Activated CD8-positive, alpha-beta T cell treated with anti-CD3 and anti-CD28 coated beads for 36 hours (primary cell): ENCODE data around the gene CCR5. TPM values are rescaled to one million over a fixed set of nuclear protein-coding genes. Genes with fewer than 3 reads are reported as not detected.

Source experiments
- ATAC-seq: fragments of 200-7000 bp; cut with Tn5 transposase; one replicate; pipeline ENCODE4 v1.10.0; 2021; ENCODE audit warnings: mild to moderate bottlenecking, moderate library complexity
- CTCF ChIA-PET: fragments of 350-600 bp; sonication (Branson Sonifier 250); formaldehyde crosslinking; loops from one replicate; lab custom pipeline; 2021; ENCODE audit warnings: antibody characterized with exemption; lab: Charles Lee
- POLR2A ChIA-PET: fragments of 350-600 bp; sonication (Branson Sonifier 250); formaldehyde crosslinking; loops from one replicate; lab custom pipeline; 2021; ENCODE audit warnings: antibody characterized with exemption; lab: Charles Lee
- DNase-seq: peaks from one replicate; pipeline ENCODE4 v3.0.0-alpha.2; 2020
- H3K27ac Mint-ChIP-seq: one replicate; pipeline ENCODE4 v1.8.0; 2021; ENCODE audit warnings: mild to moderate bottlenecking, mixed read lengths
- H3K27me3 Mint-ChIP-seq: one replicate; pipeline ENCODE4 v1.8.0; 2021; ENCODE audit warnings: mixed read lengths
- H3K36me3 Mint-ChIP-seq: one replicate; pipeline ENCODE4 v1.8.0; 2021; ENCODE audit warnings: low read depth, mixed read lengths
- H3K4me1 Mint-ChIP-seq: one replicate; pipeline ENCODE4 v1.8.0; 2021; ENCODE audit warnings: low read depth, mixed read lengths
- H3K4me3 Mint-ChIP-seq: one replicate; pipeline ENCODE4 v1.8.0; 2021; ENCODE audit warnings: mild to moderate bottlenecking, moderate library complexity, mixed read lengths
- H3K9me3 Mint-ChIP-seq: one replicate; pipeline ENCODE4 v1.8.0; 2021; ENCODE audit warnings: mixed read lengths
- CTCF ChIP-seq: fragments of 200-600 bp; IDR thresholded peaks from one replicate; pipeline ENCODE4 v1.8.0; 2022; ENCODE audit warnings: antibody characterized with exemption, mild to moderate bottlenecking
- intact Hi-C: fragments of 100-400 bp; cut with micrococcal nuclease; formaldehyde crosslinking; loops from one replicate; pipeline ENCODE4 v1.10.0; 2022
- total RNA-seq, 2 experiments: library from RNA; stranded (reverse); gene quantifications; one replicate each; pipeline ENCODE4 v1.2.3, GENCODE V29; 2021

The CCR5 gene
- total RNA-seq, 2 experiments from 2014 or later = 1.7 to 2.2 TPM

- POLR2A ChIA-PET = interaction anchor here (1.0 kb wide), 1 partner anchor 53 kb away, joined by 3 read pairs; no protein-coding TSS in a partner anchor
- TF ChIP-seq CTCF = no peak
- no peak overlapping the region for H3K27ac Mint-ChIP-seq
- H3K9me3 Mint-ChIP-seq = no peaks in the 10 kb centered on the region
- no peaks in the 10 kb centered on the region for H3K36me3 Mint-ChIP-seq
- CTCF ChIA-PET = no interaction called here
- ATAC-seq (no peak), DNase-seq (no peak)
- peaks cover 10% of the 10 kb centered on the region for H3K4me1 Mint-ChIP-seq
- H3K27me3 Mint-ChIP-seq = peaks cover 4% of the 10 kb centered on the region
- no peak overlapping the region for H3K4me3 Mint-ChIP-seq
- intact Hi-C loops = no loop called here
These were observed 26.4 kb downstream of the CCR5 start for GRCh38 chr3:46397111-46397510.

- intact Hi-C loops = no loop called here
- Mint-ChIP-seq H3K27ac (no peak overlapping the region), H3K9me3 (no peaks in the 10 kb centered on the region), H3K4me3 (no peak overlapping the region), H3K36me3 (no peaks in the 10 kb centered on the region), H3K4me1 (peaks cover 10% of the 10 kb centered on the region), H3K27me3 (peaks cover 4% of the 10 kb centered on the region)
- ChIA-PET CTCF (interaction anchor here (0.6 to 2.6 kb wide), 3 partner anchors 9 to 26 kb away, joined by 3 to 14 read pairs (median 3); no protein-coding TSS in a partner anchor), POLR2A (interaction anchor here (0.6 to 1.2 kb wide), 2 partner anchors 15 to 149 kb away, joined by 3 to 4 read pairs; no protein-coding TSS in a partner anchor)
- ATAC-seq (no peak), DNase-seq (no peak)
- no peak for TF ChIP-seq CTCF
These were observed 27.6 kb downstream of the CCR5 start for GRCh38 chr3:46398186-46398955.

- no peaks in the 10 kb centered on the region for H3K36me3 Mint-ChIP-seq
- H3K27me3 Mint-ChIP-seq = peaks cover 4% of the 10 kb centered on the region
- CTCF ChIA-PET = interaction anchor here (0.6 to 2.6 kb wide), 5 partner anchors 9 to 470 kb away, joined by 3 to 14 read pairs (median 3); no protein-coding TSS in a partner anchor
- H3K4me3 Mint-ChIP-seq = no peak overlapping the region
- peaks cover 10% of the 10 kb centered on the region for H3K4me1 Mint-ChIP-seq
- DNase-seq (no peak), ATAC-seq (no peak)
- H3K27ac Mint-ChIP-seq = no peak overlapping the region
- POLR2A ChIA-PET = interaction anchor here (1.2 kb wide), 1 partner anchor 16 kb away, joined by 4 read pairs; no protein-coding TSS in a partner anchor
- H3K9me3 Mint-ChIP-seq = no peaks in the 10 kb centered on the region
- TF ChIP-seq CTCF = no peak
- intact Hi-C loops = no loop called here
These were observed 28.4 kb downstream of the CCR5 start for GRCh38 chr3:46399098-46399497.

GRCh38 chr3:46399557-46399956 is 28.8 kb downstream of the CCR5 start:
- Mint-ChIP-seq H3K4me1 (peaks cover 10% of the 10 kb centered on the region), H3K27ac (no peak overlapping the region), H3K27me3 (peaks cover 4% of the 10 kb centered on the region), H3K9me3 (no peaks in the 10 kb centered on the region), H3K36me3 (no peaks in the 10 kb centered on the region), H3K4me3 (no peak overlapping the region)
- no peak for DNase-seq
- ChIA-PET POLR2A (no interaction called here), CTCF (interaction anchor here (0.7 to 2.6 kb wide), 4 partner anchors 8 to 470 kb away, joined by 3 to 14 read pairs (median 3); no protein-coding TSS in a partner anchor)
- TF ChIP-seq CTCF = no peak
- intact Hi-C loops = no loop called here
- peak; percentile 67 for ATAC-seq
